RWPE2 (cell line): ENCODE data around the gene RPL9.
"Not testable (repeated sequence)": the region's sequence is repeated elsewhere in the genome, so short reads cannot be mapped to it uniquely, and the experiment has no call there.

ENCODE experiments used
- ATAC-seq: fragments of 200-7000 bp; cut with Tn5 transposase; 3 replicates; pipeline ENCODE4 v1.9.1; 2021; ENCODE audit warnings: low read depth
- DNase-seq: peaks from one replicate; pipeline ENCODE4 v3.0.0-alpha.2; 2020; ENCODE audit warnings: low spot score
- H3K27ac ChIP-seq: fragments of 450-650 bp; 2 replicates; pipeline ENCODE4 v1.5.1; 2017; ENCODE audit warnings: mild to moderate bottlenecking; ENCODE audit not compliant: poor library complexity, severe bottlenecking
- H3K27me3 ChIP-seq: fragments of 250-450 bp; sonication (Bioruptor Pico); 2 replicates; pipeline ENCODE4 v1.5.1; 2021; ENCODE audit warnings: mild to moderate bottlenecking, moderate library complexity; ENCODE audit not compliant: insufficient read depth, poor library complexity, severe bottlenecking
- H3K36me3 ChIP-seq: fragments of 250-450 bp; sonication (Bioruptor Pico); 2 replicates; pipeline ENCODE4 v1.5.1; 2020; ENCODE audit warnings: low read depth, mild to moderate bottlenecking, moderate library complexity
- H3K4me1 ChIP-seq: fragments of 250-450 bp; sonication (Bioruptor Pico); 2 replicates; pipeline ENCODE4 v1.5.1; 2021; ENCODE audit warnings: mild to moderate bottlenecking, moderate library complexity; ENCODE audit not compliant: insufficient read depth, poor library complexity, severe bottlenecking
- H3K4me3 ChIP-seq: fragments of 250-450 bp; sonication (Bioruptor Pico); 2 replicates; pipeline ENCODE4 v1.5.1; 2021; ENCODE audit warnings: mild to moderate bottlenecking, moderate library complexity; ENCODE audit not compliant: severe bottlenecking
- H3K9me3 ChIP-seq: fragments of 250-450 bp; sonication (Bioruptor Pico); 2 replicates; pipeline ENCODE4 v1.5.1; 2021; ENCODE audit warnings: mild to moderate bottlenecking, moderate library complexity; ENCODE audit not compliant: severe bottlenecking
- TF ChIP-seq, protein P1 (sequence below): fragments of 450-650 bp; IDR thresholded peaks from one replicate; pipeline ENCODE4 v1.5.1; 2017; ENCODE audit warnings: mild to moderate bottlenecking, moderate library complexity; ENCODE audit not compliant: poor library complexity, severe bottlenecking

The RPL9 gene

DNA sequence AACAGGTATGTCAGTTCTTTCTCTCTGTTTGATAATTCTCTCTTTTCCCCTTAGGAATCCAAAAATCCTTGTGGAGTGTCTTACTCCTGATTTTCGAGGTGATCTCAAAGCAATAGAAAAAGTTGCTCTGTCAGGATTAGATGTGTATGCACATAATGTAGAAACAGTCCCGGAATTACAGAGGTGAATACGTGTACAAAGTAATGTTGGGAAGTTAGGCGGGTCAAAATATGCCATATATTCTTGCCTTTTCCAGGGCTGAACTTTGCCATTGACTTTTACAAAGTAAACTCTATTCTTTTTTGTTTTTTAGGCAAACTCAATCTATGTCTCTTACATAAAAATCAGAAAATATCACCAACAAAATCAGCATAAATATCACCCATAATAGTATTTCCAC is 8.7 kb upstream of the RPL9 start:
- Histone ChIP-seq H3K27ac (no peak overlapping the region), H3K4me1 (no peaks in the 10 kb centered on the region), H3K27me3 (no peaks in the 10 kb centered on the region), H3K4me3 (no peak overlapping the region), H3K36me3 (peaks cover 77% of the 10 kb centered on the region), H3K9me3 (no peaks in the 10 kb centered on the region)
- no peak for DNase-seq
- TF ChIP-seq, protein P1, sequence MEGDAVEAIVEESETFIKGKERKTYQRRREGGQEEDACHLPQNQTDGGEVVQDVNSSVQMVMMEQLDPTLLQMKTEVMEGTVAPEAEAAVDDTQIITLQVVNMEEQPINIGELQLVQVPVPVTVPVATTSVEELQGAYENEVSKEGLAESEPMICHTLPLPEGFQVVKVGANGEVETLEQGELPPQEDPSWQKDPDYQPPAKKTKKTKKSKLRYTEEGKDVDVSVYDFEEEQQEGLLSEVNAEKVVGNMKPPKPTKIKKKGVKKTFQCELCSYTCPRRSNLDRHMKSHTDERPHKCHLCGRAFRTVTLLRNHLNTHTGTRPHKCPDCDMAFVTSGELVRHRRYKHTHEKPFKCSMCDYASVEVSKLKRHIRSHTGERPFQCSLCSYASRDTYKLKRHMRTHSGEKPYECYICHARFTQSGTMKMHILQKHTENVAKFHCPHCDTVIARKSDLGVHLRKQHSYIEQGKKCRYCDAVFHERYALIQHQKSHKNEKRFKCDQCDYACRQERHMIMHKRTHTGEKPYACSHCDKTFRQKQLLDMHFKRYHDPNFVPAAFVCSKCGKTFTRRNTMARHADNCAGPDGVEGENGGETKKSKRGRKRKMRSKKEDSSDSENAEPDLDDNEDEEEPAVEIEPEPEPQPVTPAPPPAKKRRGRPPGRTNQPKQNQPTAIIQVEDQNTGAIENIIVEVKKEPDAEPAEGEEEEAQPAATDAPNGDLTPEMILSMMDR, result no peak
- ATAC-seq, result no peak

DNA sequence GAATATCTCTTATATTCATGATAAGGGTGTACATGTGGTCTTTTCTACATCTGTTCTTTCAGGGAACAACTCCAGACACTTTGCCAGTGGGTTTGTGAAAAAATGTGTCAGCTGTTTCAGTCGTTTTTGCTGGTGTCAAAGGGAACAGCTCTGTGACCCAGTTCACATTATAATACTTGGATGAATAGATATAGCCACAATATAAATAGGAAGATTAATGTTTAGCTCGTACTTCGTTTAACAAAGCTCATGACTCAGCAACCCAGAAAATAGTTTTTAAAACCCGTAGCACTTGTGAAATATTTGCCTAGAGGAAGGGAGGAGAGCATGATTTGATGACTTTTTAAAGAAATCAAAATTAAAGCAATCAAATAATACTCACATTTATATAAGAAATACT is 8.0 kb upstream of the RPL9 start:
- TF ChIP-seq, protein P1, result no peak
- Histone ChIP-seq H3K27ac (no peak overlapping the region), H3K4me1 (no peaks in the 10 kb centered on the region), H3K36me3 (peaks cover 77% of the 10 kb centered on the region), H3K27me3 (no peaks in the 10 kb centered on the region), H3K4me3 (no peak overlapping the region), H3K9me3 (no peaks in the 10 kb centered on the region)
- DNase-seq (no peak), ATAC-seq (no peak)

DNA sequence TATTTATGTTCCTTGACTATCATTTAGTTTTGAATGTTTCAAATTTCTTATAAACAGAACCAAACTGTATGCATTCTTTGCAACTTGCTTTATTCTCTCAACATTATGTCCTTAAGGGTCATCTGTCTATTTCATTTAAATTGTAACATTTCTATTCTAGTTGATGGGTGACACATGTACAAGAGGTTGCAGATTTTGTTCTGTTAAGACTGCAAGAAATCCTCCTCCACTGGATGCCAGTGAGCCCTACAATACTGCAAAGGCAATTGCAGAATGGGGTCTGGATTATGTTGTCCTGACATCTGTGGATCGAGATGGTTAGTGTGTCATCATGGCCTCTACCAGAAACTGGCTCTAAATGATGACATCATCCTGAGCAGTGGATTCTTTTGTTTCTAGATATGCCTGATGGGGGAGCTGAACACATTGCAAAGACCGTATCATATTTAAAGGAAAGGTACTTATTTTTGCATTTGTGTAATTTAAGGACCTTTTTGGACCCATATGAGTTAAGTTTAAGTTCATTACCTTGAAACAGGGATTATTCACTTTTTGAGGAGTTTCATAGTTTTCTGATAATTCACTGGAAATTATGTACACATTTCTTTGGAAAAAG is 6.3 kb upstream of the RPL9 start:
- TF ChIP-seq, protein P1, result no peak
- H3K4me3 ChIP-seq, result no peak overlapping the region
- no peaks in the 10 kb centered on the region for H3K9me3 ChIP-seq
- H3K36me3 ChIP-seq, result peaks cover 73% of the 10 kb centered on the region
- H3K27me3 ChIP-seq, result no peaks in the 10 kb centered on the region
- no peak for DNase-seq
- ATAC-seq, result peak; percentile 65
- H3K4me1 ChIP-seq, result no peaks in the 10 kb centered on the region
- H3K27ac ChIP-seq, result no peak overlapping the region

DNA sequence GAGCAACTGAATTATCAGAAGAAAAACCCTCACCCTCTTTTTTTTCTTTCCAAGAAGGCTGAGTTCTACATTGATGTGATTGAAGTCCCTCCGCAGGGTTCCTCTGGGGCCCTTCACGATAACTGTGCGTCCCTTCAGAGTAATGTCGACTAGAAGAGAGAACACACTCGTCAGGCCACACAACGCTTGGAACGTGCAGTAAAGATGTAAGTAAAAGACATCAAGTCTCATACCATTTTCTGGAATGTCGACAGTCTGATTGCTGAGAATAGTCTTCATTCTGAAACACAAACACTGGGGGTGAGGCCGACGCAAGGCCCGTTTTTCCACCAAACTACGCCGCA is 589 bp downstream of the RPL9 start:
- H3K9me3 ChIP-seq, ATAC-seq, H3K4me1 ChIP-seq, H3K27me3 ChIP-seq, DNase-seq: not testable (repeated sequence)
- peak overlapping the region; percentile 82 for H3K27ac ChIP-seq
- H3K4me3 ChIP-seq, result peak overlapping the region; percentile 92
- peaks cover 77% of the 10 kb centered on the region for H3K36me3 ChIP-seq

DNA sequence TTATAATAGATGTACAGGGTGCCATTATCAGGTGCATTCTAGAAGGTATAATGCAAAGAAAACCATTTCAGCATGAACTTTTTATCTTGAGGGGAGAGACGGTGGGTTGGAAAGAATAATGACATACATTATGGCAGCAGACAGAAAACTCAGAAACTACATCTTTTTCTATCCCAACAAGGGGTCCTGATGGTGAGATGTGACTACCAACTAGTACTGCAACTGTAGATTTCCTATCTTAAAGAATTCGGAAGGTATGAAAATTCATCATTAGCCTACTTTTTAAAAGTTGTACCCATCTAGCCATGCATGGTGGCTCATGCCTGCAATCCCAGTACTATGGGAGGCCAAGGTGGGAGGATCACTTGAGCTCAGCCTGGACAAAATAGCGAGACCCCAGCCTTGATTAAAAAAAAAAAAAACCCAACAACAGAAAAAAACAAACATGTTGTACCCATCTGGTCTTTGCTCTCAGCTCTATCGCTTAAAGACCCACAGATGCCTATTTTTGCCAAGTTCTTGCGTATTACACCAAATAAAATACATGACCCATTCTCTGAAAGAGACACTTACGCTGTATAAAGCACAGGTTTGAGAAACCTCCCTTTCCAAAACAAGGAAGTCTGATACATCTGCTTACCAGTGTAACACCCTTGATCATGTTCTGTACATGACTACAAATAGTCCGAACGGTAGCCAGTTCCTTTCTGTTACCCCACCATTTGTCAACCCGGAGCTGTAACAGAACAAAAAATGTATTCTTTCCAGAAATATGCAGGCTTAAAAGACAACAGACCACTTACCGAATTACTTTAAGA is 1.6 kb downstream of the RPL9 start:
- peak overlapping the region; percentile 82 for H3K27ac ChIP-seq
- TF ChIP-seq, protein P1, result no peak
- ATAC-seq, result no peak

More for the DNA sequence above, 1.6 kb downstream of the RPL9 start:
- peaks cover 7% of the 10 kb centered on the region for H3K4me1 ChIP-seq
- peaks cover 80% of the 10 kb centered on the region for H3K36me3 ChIP-seq
- no peak for DNase-seq
- no peaks in the 10 kb centered on the region for H3K27me3 ChIP-seq
- no peaks in the 10 kb centered on the region for H3K9me3 ChIP-seq
- H3K4me3 ChIP-seq, result peak overlapping the region; percentile 92
